Mammary epithelial cell (primary cell): ENCODE measurements around the gene EEA1.

Experiments used
- CTCF ChIP-seq, 2 donors: IDR thresholded peaks in 1 of 2; conservative IDR thresholded peaks in 1 of 2; 2 replicates each; pipeline ENCODE4 v1.5.1; 2011 to 2012; ENCODE audit warnings: inconsistent platforms in 2 of 2, low read length in 2 of 2, mild to moderate bottlenecking in 2 of 2, control low read depth in 1 of 2, low read depth in 1 of 2; ENCODE audit not compliant: insufficient read depth in 1 of 2; ENCODE audit errors: extremely low read depth in 1 of 2
- EZH2 ChIP-seq: IDR thresholded peaks from 2 replicates; pipeline ENCODE4 v1.6.1; 2012; ENCODE audit warnings: low read length, inconsistent platforms, borderline replicate concordance

GRCh38 chr12:92861381-92861780 is 67.7 kb downstream of the EEA1 start:
- TF ChIP-seq CTCF (conservative IDR thresholded peaks at IDR 0.05 in 1 of 2, IDR thresholded peaks at IDR 0.05 in 1 of 2; ENCODE audit: extremely low read depth in 1 of 2, insufficient read depth in 1 of 2, low read depth in 1 of 2, low read length in 2 of 2) (no peak), EZH2 (no peak)
